ENCODE measurements around the gene SLC12A7.

The SLC12A7 gene

GRCh38 chr5:1116109-1116740, 4.4 kb upstream of the SLC12A7 start:
- no peak for DNase-seq
- in situ Hi-C loops (cut with MboI; ENCODE audit: low pct_unique_long_range_greater_than_20kb, low sequenced_read_pairs): no loop called here

DNA sequence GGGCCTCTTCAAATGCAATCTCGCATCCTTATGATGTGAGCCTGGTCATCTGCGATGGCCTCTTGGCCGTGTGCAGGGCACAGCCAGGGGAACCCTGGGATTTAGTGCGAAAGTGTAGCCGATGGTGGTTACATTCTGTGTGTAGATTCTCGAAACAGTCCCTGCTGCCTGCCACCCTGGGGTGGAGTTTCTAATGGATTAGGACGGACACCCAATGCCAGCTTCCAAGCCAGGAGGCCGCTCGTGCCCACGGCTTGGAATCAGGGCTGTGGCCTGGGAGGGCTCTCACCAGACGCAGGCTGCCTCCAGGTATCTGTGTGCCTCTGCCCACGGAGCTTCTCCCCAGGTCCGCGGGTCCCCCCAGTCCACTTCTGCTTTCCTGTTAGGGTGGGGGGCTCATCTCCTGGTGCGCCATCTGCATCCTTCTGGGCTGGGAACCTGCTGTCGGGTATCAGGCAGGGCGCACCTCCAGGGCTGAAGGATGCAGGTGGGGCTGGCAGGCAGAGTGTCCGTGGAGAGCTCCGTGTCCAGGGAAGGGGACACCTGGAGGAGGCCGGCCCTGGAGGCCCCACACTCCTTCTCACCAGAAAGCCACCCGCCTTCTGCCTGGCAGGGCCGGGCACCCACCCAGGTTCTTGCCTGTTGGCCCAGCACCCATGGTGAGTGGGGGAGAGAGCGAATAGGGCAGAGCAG, 3.4 kb upstream of the SLC12A7 start:
- DNase-seq: no peak
- in situ Hi-C loops (cut with MboI; ENCODE audit: low pct_unique_long_range_greater_than_20kb, low sequenced_read_pairs): no loop called here

GRCh38 chr5:1113805-1114586, 2.1 kb upstream of the SLC12A7 start:
- no peak for DNase-seq
- in situ Hi-C loops (cut with MboI; ENCODE audit: low pct_unique_long_range_greater_than_20kb, low sequenced_read_pairs): no loop called here

- no peak for DNase-seq
- in situ Hi-C loops (cut with MboI; ENCODE audit: low pct_unique_long_range_greater_than_20kb, low sequenced_read_pairs): no loop called here
Observed at GRCh38 chr5:1113332-1113690, 1.4 kb upstream of the SLC12A7 start.

DNA sequence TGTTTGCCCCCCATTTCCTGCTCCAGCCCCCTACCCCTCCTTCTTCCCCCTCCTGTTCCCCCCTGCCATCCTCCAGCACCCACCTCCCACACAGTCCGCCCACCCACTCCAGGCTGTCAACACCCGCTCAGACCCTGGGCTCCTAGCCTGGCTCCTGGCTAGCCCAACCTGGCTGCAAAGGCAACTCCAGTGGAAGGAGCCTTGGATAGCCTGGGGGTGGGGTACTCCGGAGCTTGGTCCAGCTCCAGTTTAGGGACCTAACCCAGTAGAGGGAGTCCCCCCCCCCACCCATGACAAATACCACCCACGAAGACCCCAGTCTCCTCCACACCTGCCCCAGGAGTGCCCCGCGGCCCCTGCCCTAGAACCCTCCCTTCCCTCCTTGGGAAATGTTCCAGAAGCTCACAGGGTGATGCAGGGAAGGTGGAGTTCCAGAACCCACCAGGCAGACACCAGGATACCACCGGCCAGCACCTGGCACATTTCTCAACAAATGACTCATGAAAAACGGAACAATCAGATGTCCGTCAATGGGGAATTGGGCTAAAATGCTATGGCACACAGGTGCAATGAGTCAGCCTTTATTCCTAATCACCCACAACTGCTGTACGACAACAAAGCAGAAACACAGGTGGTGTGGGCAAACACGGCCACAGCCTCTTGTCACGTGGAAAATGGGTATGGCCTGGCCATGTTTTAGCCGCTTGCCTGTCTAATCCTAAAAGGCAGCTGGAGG, 901 bp upstream of the SLC12A7 start:
- in situ Hi-C loops (cut with MboI; ENCODE audit: low pct_unique_long_range_greater_than_20kb, low sequenced_read_pairs): no loop called here
- DNase-seq: no peak

- in situ Hi-C loops (cut with MboI; ENCODE audit: low pct_unique_long_range_greater_than_20kb, low sequenced_read_pairs): no loop called here
Observed at GRCh38 chr5:1111241-1111726, 579 bp downstream of the SLC12A7 start.

GRCh38 chr5:1110307-1111240, 1.3 kb downstream of the SLC12A7 start:
- no peak for DNase-seq
- in situ Hi-C loops (cut with MboI; ENCODE audit: low pct_unique_long_range_greater_than_20kb, low sequenced_read_pairs): no loop called here

More at GRCh38 chr5:1111241-1111726, 579 bp downstream of the SLC12A7 start:
- DNase-seq: no peak

DNA sequence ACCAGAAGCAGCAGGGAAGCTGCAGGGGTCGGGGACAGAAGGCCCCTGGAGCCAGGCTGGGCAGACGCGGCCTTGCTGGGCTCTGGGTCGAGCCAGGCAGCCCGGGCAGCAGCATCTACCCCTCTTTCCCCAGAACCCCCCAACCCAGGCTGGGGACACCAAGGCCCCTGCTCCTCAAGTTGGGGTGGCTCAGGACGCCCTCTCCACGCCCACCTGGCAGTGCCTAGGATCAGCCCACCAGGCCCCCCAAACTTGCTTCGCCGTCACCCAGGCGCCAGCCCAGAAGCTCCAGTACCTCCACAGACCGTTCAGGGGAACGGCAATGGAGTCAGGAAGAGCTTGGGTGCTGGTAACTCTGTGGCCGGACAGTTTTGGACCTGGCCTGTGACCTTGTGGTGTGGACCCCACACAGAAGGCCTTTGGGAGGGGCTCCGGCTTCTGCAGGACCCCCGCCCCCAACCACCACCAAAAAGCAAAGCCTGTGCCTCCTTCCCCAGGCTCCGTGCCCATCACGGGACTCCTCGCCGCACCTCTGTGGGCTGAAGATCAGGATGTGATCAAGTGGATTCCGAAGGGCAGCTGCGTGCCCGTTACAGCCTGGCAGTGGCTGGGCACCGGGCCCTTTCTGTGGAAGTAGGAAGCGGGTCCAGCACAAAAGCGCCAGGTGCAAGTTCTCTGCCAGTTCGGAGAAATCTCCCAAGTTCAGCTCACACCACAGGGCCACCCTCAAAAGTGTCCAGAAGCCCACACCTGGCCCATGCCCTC, 2.1 kb downstream of the SLC12A7 start:
- no peak for DNase-seq
- in situ Hi-C loops (cut with MboI; ENCODE audit: low pct_unique_long_range_greater_than_20kb, low sequenced_read_pairs): loop anchor here (10.0 kb wide), 1 partner anchor 55 kb away; no protein-coding TSS in a partner anchor

GRCh38 chr5:1108865-1109174, 3.0 kb downstream of the SLC12A7 start:
- DNase-seq: no peak
- in situ Hi-C loops (cut with MboI; ENCODE audit: low pct_unique_long_range_greater_than_20kb, low sequenced_read_pairs): loop anchor here (10.0 kb wide), 1 partner anchor 54 kb away; no protein-coding TSS in a partner anchor

DNA sequence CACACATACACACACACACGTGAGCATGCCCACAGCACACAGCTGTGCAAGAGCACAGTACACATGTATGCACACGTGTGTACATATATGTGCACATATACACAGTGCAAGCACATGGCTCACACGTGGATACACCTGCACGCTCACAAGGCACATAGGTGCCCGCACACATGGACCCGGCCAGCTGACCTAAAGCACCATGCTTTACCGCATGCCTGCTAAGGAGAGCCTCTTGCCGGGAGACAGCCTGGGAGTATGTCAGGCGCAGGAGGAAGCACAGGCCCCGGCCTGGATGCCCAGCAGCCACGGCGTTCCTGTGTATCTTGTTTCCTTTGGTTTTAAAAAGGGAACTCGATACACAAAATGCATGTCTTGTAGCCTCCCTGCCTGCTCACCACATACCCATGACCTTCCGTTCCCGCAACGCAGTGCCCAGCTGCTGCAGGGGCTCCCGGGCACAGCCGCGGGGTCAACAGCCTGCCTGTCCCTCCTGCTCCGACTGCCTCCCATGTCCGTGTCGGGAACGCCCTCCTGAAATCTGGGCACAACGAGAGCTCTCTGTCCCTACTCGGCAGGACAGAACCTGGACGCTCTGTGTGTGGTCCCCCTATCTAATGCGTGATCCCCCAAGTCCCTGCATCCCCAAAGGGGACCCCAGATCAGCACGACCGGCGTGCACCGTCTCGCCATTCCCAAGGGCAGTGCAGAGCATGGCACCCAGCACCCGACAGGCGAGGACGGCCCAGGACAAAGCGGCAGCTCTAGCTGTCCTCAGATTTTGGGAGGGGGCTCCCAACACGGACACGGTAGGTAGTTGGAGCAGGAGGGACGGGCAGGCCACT, 3.6 kb downstream of the SLC12A7 start:
- in situ Hi-C loops (cut with MboI; ENCODE audit: low pct_unique_long_range_greater_than_20kb, low sequenced_read_pairs): loop anchor here (10.0 kb wide), 1 partner anchor 53 kb away; no protein-coding TSS in a partner anchor
- peak; percentile 82 for DNase-seq

DNA sequence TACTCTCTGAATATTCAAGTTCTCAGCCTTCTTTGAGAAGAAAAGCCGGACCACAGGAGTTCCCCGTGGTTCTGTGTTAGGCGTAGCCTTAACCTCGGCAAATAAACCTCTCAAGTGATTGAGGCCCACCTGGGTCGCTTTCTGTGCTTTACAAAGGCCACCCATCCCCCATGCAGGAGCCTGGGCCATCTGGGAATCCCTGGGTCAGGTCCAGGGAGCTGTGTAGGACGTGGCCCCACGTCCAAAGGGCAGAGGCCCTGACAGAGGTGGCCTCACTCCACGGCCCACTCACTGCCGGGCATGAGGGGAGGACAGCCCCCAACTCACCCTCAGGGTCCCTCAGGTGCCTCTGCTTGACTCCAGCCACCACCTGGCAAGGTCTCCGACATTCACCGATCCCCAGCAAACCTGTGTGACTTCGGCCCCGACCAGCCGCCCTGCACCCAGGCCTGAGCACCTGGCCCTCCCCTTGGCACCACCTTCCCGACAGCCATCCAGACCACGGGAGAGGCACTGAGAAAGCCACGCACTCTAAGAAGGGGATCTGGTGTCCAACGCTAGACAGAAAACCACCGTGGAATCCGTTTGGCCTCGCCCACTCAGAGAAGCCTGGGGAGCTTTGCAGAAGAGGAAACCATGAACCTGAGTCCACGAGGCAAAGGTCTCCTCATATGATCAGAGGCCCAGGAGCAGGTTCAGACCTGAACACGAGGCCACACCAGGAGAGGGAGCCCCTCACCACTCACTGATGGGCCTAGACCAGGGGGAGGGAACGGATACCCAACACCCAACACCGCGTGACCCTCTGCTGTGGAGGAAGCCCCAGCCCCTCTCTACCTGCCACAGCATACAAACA, 4.5 kb downstream of the SLC12A7 start:
- no peak for DNase-seq
- in situ Hi-C loops (cut with MboI; ENCODE audit: low pct_unique_long_range_greater_than_20kb, low sequenced_read_pairs): loop anchor here (10.0 kb wide), 1 partner anchor 53 kb away; no protein-coding TSS in a partner anchor

- in situ Hi-C loops (cut with MboI; ENCODE audit: low pct_unique_long_range_greater_than_20kb, low sequenced_read_pairs): loop anchor here (10.0 kb wide), 1 partner anchor 52 kb away; no protein-coding TSS in a partner anchor
- DNase-seq: no peak
Observed at GRCh38 chr5:1106385-1107166, 5.3 kb downstream of the SLC12A7 start.

DNA sequence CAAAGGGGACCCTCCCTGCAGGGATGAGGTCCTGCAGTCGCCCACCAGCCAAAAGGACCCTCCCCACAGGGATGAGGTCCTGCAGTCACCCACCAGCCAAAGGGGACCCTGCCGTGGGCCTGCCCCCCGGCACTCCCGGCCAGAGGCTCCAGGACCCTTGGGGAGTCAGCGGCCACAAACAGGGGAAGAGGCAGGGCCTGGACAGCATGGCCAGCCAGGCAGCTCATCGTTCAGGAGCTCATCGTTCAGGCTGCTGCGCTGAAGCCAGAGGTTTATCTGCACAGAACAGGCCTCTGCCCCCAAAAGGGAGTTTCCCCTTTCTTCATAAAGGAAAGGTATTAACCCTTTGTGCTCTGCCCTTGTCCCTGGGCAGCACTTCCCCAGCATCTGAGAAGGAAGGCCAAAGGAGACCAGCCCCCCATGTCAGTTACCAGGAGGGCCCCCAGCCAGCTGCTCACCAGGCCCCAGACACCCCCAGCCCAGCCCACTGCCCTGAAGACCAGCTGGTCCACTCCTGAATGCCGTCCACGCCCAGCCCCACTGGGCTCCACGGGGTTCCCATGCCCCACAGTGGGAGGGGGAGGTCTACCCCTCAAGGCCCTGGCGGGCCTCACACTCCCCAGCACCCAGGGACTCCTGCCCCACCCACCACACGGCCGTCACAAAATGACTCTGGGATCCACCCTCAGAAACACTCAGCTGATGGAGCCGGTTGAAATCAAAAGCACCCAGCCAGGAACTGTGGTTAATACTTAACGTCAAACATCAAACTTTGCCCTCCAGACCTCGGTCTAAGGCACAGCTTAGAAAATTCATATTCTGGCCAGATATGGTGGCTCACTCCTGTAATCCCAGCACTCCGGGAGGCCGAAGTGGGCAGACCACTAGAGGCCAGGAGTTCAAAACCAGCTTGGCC, 6.3 kb downstream of the SLC12A7 start:
- peak; percentile 83 for DNase-seq
- in situ Hi-C loops (cut with MboI; ENCODE audit: low pct_unique_long_range_greater_than_20kb, low sequenced_read_pairs): loop anchor here (10.0 kb wide), 1 partner anchor 51 kb away; no protein-coding TSS in a partner anchor

Measured in KBM-7 (cell line).